ENCODE data around the gene ALOX15. TPM values are rescaled to one million over a fixed set of nuclear protein-coding genes. Genes with fewer than 3 reads are reported as not detected.

Gene ALOX15
- total RNA-seq, 1 experiment from 2014 or later, result 0.31 TPM

- Histone ChIP-seq H3K4me1 (ENCODE audit: insufficient read depth, low read length) (peaks cover 3% of the 10 kb centered on the region; the same call in 1 of the 2 replicates), H2AFZ (ENCODE audit: low read length) (no peak overlapping the region), H3T11ph (ENCODE audit: low read length) (no peak overlapping the region), H4K8ac (replicated peaks; ENCODE audit: insufficient read length, low read depth, low read length) (no peak overlapping the region), H3K79me1 (ENCODE audit: insufficient read depth, low read depth, low read length, poor library complexity, severe bottlenecking) (no peaks in the 10 kb centered on the region), H2AK5ac (ENCODE audit: insufficient read length, low read length) (no peak overlapping the region), H3K27me3 (ENCODE audit: insufficient read depth, low read length) (peaks cover 8% of the 10 kb centered on the region; the same call in 1 of the 2 replicates), H3K9me3 (ENCODE audit: control insufficient read depth, low read depth, low read length) (no peaks in the 10 kb centered on the region), H3K79me2 (ENCODE audit: insufficient read depth, low read length) (no peaks in the 10 kb centered on the region), H4K20me1 (ENCODE audit: control insufficient read depth, insufficient read depth, insufficient read length) (no peaks in the 10 kb centered on the region), H3K23ac (ENCODE audit: insufficient read length, low read depth, low read length) (no peak overlapping the region), H3K4ac (ENCODE audit: low read depth, low read length) (no peak overlapping the region), H2BK5ac (ENCODE audit: insufficient read length, low read length) (no peak overlapping the region), H3K14ac (ENCODE audit: insufficient read depth, low read length) (no peak overlapping the region), H3K4me2 (ENCODE audit: insufficient read depth, insufficient read length, low read length) (peak overlapping the region; percentile 30), H2BK20ac (ENCODE audit: low read depth, low read length, poor library complexity, severe bottlenecking) (no peak overlapping the region), H2BK12ac (ENCODE audit: insufficient read length, low read depth, low read length) (no peak overlapping the region), H2BK120ac (ENCODE audit: low read depth, low read length, poor library complexity, severe bottlenecking) (no peak overlapping the region), H3K56ac (ENCODE audit: insufficient read length, low read depth, low read length) (no peak overlapping the region), H3K9ac (ENCODE audit: extremely low read depth, insufficient read length, low read length) (no peak overlapping the region), H4K91ac (ENCODE audit: insufficient read length, low read depth, low read length) (no peak overlapping the region), H2BK15ac (ENCODE audit: low read depth, low read length) (no peak overlapping the region), H3K18ac (ENCODE audit: insufficient read length, low read depth, low read length) (no peak overlapping the region), H4K5ac (ENCODE audit: insufficient read length, low read depth, low read length) (no peak overlapping the region), H3K27ac (ENCODE audit: insufficient read length, low read depth, low read length) (no peak overlapping the region), H3K23me2 (ENCODE audit: insufficient read length, low read depth, low read length, poor library complexity, severe bottlenecking) (peaks cover 4% of the 10 kb centered on the region)
- H3K9me3 Mint-ChIP-seq, result peaks cover 0 to 5% of the 10 kb centered on the region in 2 experiments; a peak in 2 of 5 replicates
- DNase-seq, result peak; percentile 41
- no CpG with 5 or more reads among the region's 10 CpGs for WGBS (ENCODE audit: extremely low coverage, insufficient read length, low lambda C conversion rate)
- H3K4me1 Mint-ChIP-seq, result peaks cover 44 to 47% of the 10 kb centered on the region in 2 experiments
- H3K36me3 Mint-ChIP-seq (ENCODE audit: insufficient read depth in 1 of 3, low read depth in 3 of 3), result peaks cover 0 to 6% (median 1%) of the 10 kb centered on the region in 3 experiments; a peak in 2 of 7 replicates
- H3K27me3 Mint-ChIP-seq (ENCODE audit: low read depth), result peaks cover 69% of the 10 kb centered on the region
- no peak overlapping the region; a peak in 1 of 7 replicates for H3K27ac Mint-ChIP-seq
- peak overlapping the region in 1 of 2 experiments; percentile 21; a peak in 1 of 5 replicates for H3K4me3 Mint-ChIP-seq
- no peak for TF ChIP-seq CTCF (conservative IDR thresholded peaks at IDR 0.05)
Measured at GRCh38 chr17:4635823-4636375, 5.6 kb downstream of the ALOX15 start.
